Common myeloid progenitor, CD34-positive (primary cell): ENCODE results near the gene TFEB.

Experiments used
- CTCF ChIA-PET: fragments of 350-600 bp; sonication (Branson Sonifier 250); formaldehyde crosslinking; loops from one replicate; lab custom pipeline; 2021; ENCODE audit warnings: antibody characterized with exemption; lab: Charles Lee
- POLR2A ChIA-PET: fragments of 350-600 bp; sonication (Branson Sonifier 250); formaldehyde crosslinking; loops from one replicate; lab custom pipeline; 2021; ENCODE audit warnings: antibody characterized with exemption; lab: Charles Lee
- DNase-seq, 3 donors: peaks; one replicate each; pipeline versions ENCODE4 v3.0.0 to v3.0.0-alpha.2; 2013
- H3K27ac ChIP-seq, 2 experiments: 1 replicate in 1 of 2; 2 replicates in 1 of 2; pipeline ENCODE4 v1.7.0; 2013; ENCODE audit warnings: inconsistent platforms in 2 of 2, low read length in 2 of 2, mild to moderate bottlenecking in 2 of 2, low read depth in 1 of 2, moderate library complexity in 1 of 2; ENCODE audit not compliant: severe bottlenecking in 2 of 2, insufficient read depth in 1 of 2, poor library complexity in 1 of 2
- H3K27me3 ChIP-seq, 5 experiments: replicated peaks in 2 of 5; 1 replicate in 3 of 5; 2 replicates in 2 of 5; pipeline versions ENCODE4 v1.6.1 to v1.7.0; 2013; ENCODE audit warnings: low read length in 4 of 5, mild to moderate bottlenecking in 2 of 5, moderate library complexity in 2 of 5, inconsistent platforms in 1 of 5; ENCODE audit not compliant: insufficient read depth in 5 of 5, control insufficient read depth in 4 of 5
- H3K36me3 ChIP-seq, 4 experiments: 1 replicate in 2 of 4; 2 replicates in 2 of 4; pipeline versions ENCODE4 v1.6.1 to v1.7.0; 2013; ENCODE audit warnings: low read length in 3 of 4, control low read depth in 1 of 4, mild to moderate bottlenecking in 1 of 4; ENCODE audit not compliant: control insufficient read depth in 4 of 4, insufficient read depth in 4 of 4
- H3K4me1 ChIP-seq, 4 experiments: 1 replicate in 3 of 4; 2 replicates in 1 of 4; pipeline versions ENCODE4 v1.6.1 to v1.7.1; 2013; ENCODE audit warnings: low read length in 3 of 4, mild to moderate bottlenecking in 3 of 4, control low read depth in 1 of 4, inconsistent platforms in 1 of 4, moderate library complexity in 1 of 4; ENCODE audit not compliant: control insufficient read depth in 4 of 4, insufficient read depth in 4 of 4; ENCODE audit errors: control extremely low read depth in 1 of 4
- H3K4me3 ChIP-seq, 7 experiments: 1 replicate in 4 of 7; 2 replicates in 3 of 7; pipeline versions ENCODE4 v1.5.1 to v1.7.0; 2013; ENCODE audit warnings: mild to moderate bottlenecking in 7 of 7, low read length in 6 of 7, moderate library complexity in 6 of 7, inconsistent platforms in 2 of 7, low read depth in 2 of 7, control low read depth in 1 of 7; ENCODE audit not compliant: insufficient read depth in 4 of 7, control insufficient read depth in 1 of 7; ENCODE audit errors: extremely low read depth in 1 of 7
- H3K9me3 ChIP-seq, 5 experiments: 1 replicate in 4 of 5; 2 replicates in 1 of 5; pipeline versions ENCODE4 v1.6.1 to v1.7.1; 2013; ENCODE audit warnings: low read length in 4 of 5, mild to moderate bottlenecking in 2 of 5, inconsistent platforms in 1 of 5, low read depth in 1 of 5, moderate library complexity in 1 of 5; ENCODE audit not compliant: control insufficient read depth in 4 of 5, insufficient read depth in 2 of 5; ENCODE audit errors: control extremely low read depth in 1 of 5
- WGBS: methylation state at CpG from one replicate; pipeline ENCODE4 v1.1.5; 2013; ENCODE audit not compliant: insufficient coverage; 5-methylcytosine and 5-hydroxymethylcytosine counted together

TFEB gene

GRCh38 chr6:41717392-41717736 is 18.0 kb downstream of the TFEB start:
- WGBS, result 100% methylated on average over 1 of the region's 1 CpG
- no peaks in the 10 kb centered on the region for H3K27me3 ChIP-seq
- no peak overlapping the region for H3K27ac ChIP-seq
- CTCF ChIA-PET, result interaction anchor here (0.8 to 1.6 kb wide), 6 partner anchors 11 to 58 kb away, joined by 3 to 4 read pairs (median 4); no protein-coding TSS in a partner anchor
- no peak overlapping the region for H3K4me3 ChIP-seq
- no peak for DNase-seq
- POLR2A ChIA-PET, result interaction anchor here (0.6 kb wide), 1 partner anchor 589 kb away, joined by 3 read pairs; no protein-coding TSS in a partner anchor
- H3K36me3 ChIP-seq, result peaks cover 0 to 2% (median 0%) of the 10 kb centered on the region in 4 experiments
- H3K9me3 ChIP-seq, result no peaks in the 10 kb centered on the region
- peaks cover 0 to 41% (median 2%) of the 10 kb centered on the region in 4 experiments for H3K4me1 ChIP-seq

GRCh38 chr6:41716516-41717391 is 18.7 kb downstream of the TFEB start:
- no peak overlapping the region for H3K4me3 ChIP-seq
- ChIA-PET CTCF (interaction anchor here (0.8 to 3.3 kb wide), 8 partner anchors 11 to 59 kb away, joined by 3 to 23 read pairs (median 4); no protein-coding TSS in a partner anchor), POLR2A (interaction anchor here (0.6 kb wide), 2 partner anchors 589 to 595 kb away, joined by 3 read pairs; no protein-coding TSS in a partner anchor)
- H3K27ac ChIP-seq, result no peak overlapping the region
- no peaks in the 10 kb centered on the region for H3K27me3 ChIP-seq
- peaks cover 0 to 41% (median 2%) of the 10 kb centered on the region in 4 experiments for H3K4me1 ChIP-seq
- H3K36me3 ChIP-seq, result peaks cover 0 to 2% (median 0%) of the 10 kb centered on the region in 4 experiments
- WGBS, result 93% methylated on average over 11 of the region's 11 CpGs
- no peak for DNase-seq
- H3K9me3 ChIP-seq, result no peaks in the 10 kb centered on the region

GRCh38 chr6:41715795-41716515 is 19.5 kb downstream of the TFEB start:
- POLR2A ChIA-PET, result interaction anchor here (0.6 kb wide), 1 partner anchor 596 kb away, joined by 3 read pairs; no protein-coding TSS in a partner anchor
- peaks cover 0 to 41% (median 2%) of the 10 kb centered on the region in 4 experiments for H3K4me1 ChIP-seq
- CTCF ChIA-PET, result interaction anchor here (1.0 to 3.3 kb wide), 4 partner anchors 10 to 59 kb away, joined by 3 to 23 read pairs (median 6); no protein-coding TSS in a partner anchor
- no peaks in the 10 kb centered on the region for H3K9me3 ChIP-seq
- WGBS, result 83% methylated on average over 4 of the region's 5 CpGs
- peaks cover 0 to 2% (median 0%) of the 10 kb centered on the region in 4 experiments for H3K36me3 ChIP-seq
- H3K4me3 ChIP-seq, result no peak overlapping the region
- no peak for DNase-seq
- H3K27ac ChIP-seq, result no peak overlapping the region
- H3K27me3 ChIP-seq, result no peaks in the 10 kb centered on the region

GRCh38 chr6:41714556-41715273 is 20.7 kb downstream of the TFEB start:
- Histone ChIP-seq H3K27me3 (no peaks in the 10 kb centered on the region), H3K9me3 (no peaks in the 10 kb centered on the region), H3K4me1 (peaks cover 0 to 41% (median 2%) of the 10 kb centered on the region in 4 experiments), H3K36me3 (no peaks in the 10 kb centered on the region), H3K27ac (no peak overlapping the region), H3K4me3 (no peak overlapping the region)
- DNase-seq, result no peak
- ChIA-PET POLR2A (no interaction called here), CTCF (interaction anchor here (1.1 to 3.3 kb wide), 3 partner anchors 8 to 54 kb away, joined by 3 to 23 read pairs (median 12); no protein-coding TSS in a partner anchor)
- 96% methylated on average over 11 of the region's 14 CpGs for WGBS

- POLR2A ChIA-PET, result no interaction called here
- Histone ChIP-seq H3K36me3 (no peaks in the 10 kb centered on the region), H3K27ac (no peak overlapping the region), H3K27me3 (no peaks in the 10 kb centered on the region), H3K4me1 (peaks cover 0 to 41% (median 2%) of the 10 kb centered on the region in 4 experiments), H3K4me3 (no peak overlapping the region), H3K9me3 (no peaks in the 10 kb centered on the region)
- no peak for DNase-seq
- CTCF ChIA-PET, result interaction anchor here (0.9 to 3.3 kb wide), 6 partner anchors 8 to 111 kb away, joined by 3 to 23 read pairs (median 4); no protein-coding TSS in a partner anchor
- 100% methylated on average over 4 of the region's 14 CpGs for WGBS
These were observed 21.6 kb downstream of the TFEB start for GRCh38 chr6:41713650-41714291.

- no peaks in the 10 kb centered on the region for H3K27me3 ChIP-seq
- peaks cover 0 to 42% (median 3%) of the 10 kb centered on the region in 4 experiments for H3K4me1 ChIP-seq
- H3K36me3 ChIP-seq, result no peaks in the 10 kb centered on the region
- whole genome bisulfite sequencing, result 77% methylated on average over 8 of the region's 9 CpGs
- no peak overlapping the region for H3K4me3 ChIP-seq
- no peak overlapping the region for H3K27ac ChIP-seq
- ChIA-PET POLR2A (no interaction called here), CTCF (interaction anchor here (0.9 to 3.3 kb wide), 6 partner anchors 10 to 111 kb away, joined by 3 to 12 read pairs (median 4); no protein-coding TSS in a partner anchor)
- DNase-seq, result no peak
- H3K9me3 ChIP-seq, result no peaks in the 10 kb centered on the region
These were observed 22.2 kb downstream of the TFEB start for GRCh38 chr6:41713159-41713649.
